H9 (cell line): Measurements from ENCODE around the gene CORT. TPM values are rescaled to one million over a fixed set of nuclear protein-coding genes. Genes with fewer than 3 reads are reported as not detected.

ENCODE experiments used
- DNase-seq: peaks from one replicate; pipeline ENCODE4 v3.0.0-alpha.2; 2017
- H2AFZ ChIP-seq: one replicate; pipeline ENCODE4 v1.6.1; 2013; ENCODE audit warnings: mild to moderate bottlenecking, low read length, control low read depth, moderate library complexity
- H2AK5ac ChIP-seq: 2 replicates; pipeline ENCODE4 v1.6.1; 2013; ENCODE audit warnings: low read length, control low read depth, mixed read lengths; ENCODE audit not compliant: insufficient read length
- H2BK120ac ChIP-seq: one replicate; pipeline ENCODE4 v1.6.1; 2013; ENCODE audit warnings: low read depth, mild to moderate bottlenecking, low read length, control low read depth, inconsistent platforms; ENCODE audit not compliant: poor library complexity, severe bottlenecking
- H2BK12ac ChIP-seq: 2 replicates; pipeline ENCODE4 v1.6.1; 2013; ENCODE audit warnings: low read length, control low read depth, mixed read lengths, low read depth; ENCODE audit not compliant: insufficient read length
- H2BK15ac ChIP-seq: 2 replicates; pipeline ENCODE4 v1.6.1; 2013; ENCODE audit warnings: low read depth, low read length, control low read depth
- H2BK20ac ChIP-seq: one replicate; pipeline ENCODE4 v1.6.1; 2013; ENCODE audit warnings: low read depth, mild to moderate bottlenecking, low read length, control low read depth, inconsistent platforms; ENCODE audit not compliant: poor library complexity, severe bottlenecking
- H2BK5ac ChIP-seq: 2 replicates; pipeline ENCODE4 v1.6.1; 2013; ENCODE audit warnings: low read length, control low read depth, mixed read lengths; ENCODE audit not compliant: insufficient read length
- H3K14ac ChIP-seq: 2 replicates; pipeline ENCODE4 v1.6.1; 2013; ENCODE audit warnings: low read length, control low read depth; ENCODE audit not compliant: insufficient read depth
- H3K18ac ChIP-seq: 2 replicates; pipeline ENCODE4 v1.6.1; 2013; ENCODE audit warnings: low read depth, mild to moderate bottlenecking, mixed read lengths, low read length, control low read depth; ENCODE audit not compliant: insufficient read length
- H3K23ac ChIP-seq: 2 replicates; pipeline ENCODE4 v1.6.1; 2013; ENCODE audit warnings: low read length, control low read depth, mixed read lengths, low read depth; ENCODE audit not compliant: insufficient read length
- H3K23me2 ChIP-seq: 2 replicates; pipeline ENCODE4 v1.6.1; 2013; ENCODE audit warnings: low read depth, mild to moderate bottlenecking, mixed read lengths, low read length, control low read depth; ENCODE audit not compliant: insufficient read length, poor library complexity, severe bottlenecking
- H3K27ac ChIP-seq: 2 replicates; pipeline ENCODE4 v1.5.1; 2013; ENCODE audit warnings: low read length, control low read depth, mixed read lengths, low read depth; ENCODE audit not compliant: insufficient read length
- H3K27me3 ChIP-seq: 2 replicates; pipeline ENCODE4 v1.6.1; 2013; ENCODE audit warnings: low read length, control low read depth, inconsistent platforms; ENCODE audit not compliant: insufficient read depth
- H3K4ac ChIP-seq: 2 replicates; pipeline ENCODE4 v1.6.1; 2013; ENCODE audit warnings: low read depth, mild to moderate bottlenecking, control low read depth, inconsistent platforms, low read length, moderate library complexity
- H3K4me1 ChIP-seq: 2 replicates; pipeline ENCODE4 v1.6.1; 2013; ENCODE audit warnings: low read length, control low read depth, inconsistent platforms; ENCODE audit not compliant: insufficient read depth
- H3K4me2 ChIP-seq: 2 replicates; pipeline ENCODE4 v1.6.1; 2013; ENCODE audit warnings: low read length, control low read depth, mixed read lengths; ENCODE audit not compliant: insufficient read length, insufficient read depth
- H3K56ac ChIP-seq: 2 replicates; pipeline ENCODE4 v1.6.1; 2013; ENCODE audit warnings: low read depth, mild to moderate bottlenecking, mixed read lengths, low read length, control low read depth; ENCODE audit not compliant: insufficient read length
- H3K79me1 ChIP-seq: 2 replicates; pipeline ENCODE4 v1.6.1; 2013; ENCODE audit warnings: low read depth, mild to moderate bottlenecking, moderate library complexity, low read length, control low read depth, inconsistent platforms; ENCODE audit not compliant: insufficient read depth, poor library complexity, severe bottlenecking
- H3K79me2 ChIP-seq: 2 replicates; pipeline ENCODE4 v1.6.1; 2013; ENCODE audit warnings: low read length, control low read depth, inconsistent platforms; ENCODE audit not compliant: insufficient read depth
- H3K9ac ChIP-seq: 2 replicates; pipeline ENCODE4 v1.6.1; 2013; ENCODE audit warnings: low read length, control low read depth, mixed read lengths; ENCODE audit not compliant: insufficient read length; ENCODE audit errors: extremely low read depth
- H3K9me3 ChIP-seq: one replicate; pipeline ENCODE4 v1.6.1; 2013; ENCODE audit warnings: low read depth, low read length, inconsistent platforms; ENCODE audit not compliant: control insufficient read depth
- H3T11ph ChIP-seq: one replicate; pipeline ENCODE4 v1.6.1; 2013; ENCODE audit warnings: mild to moderate bottlenecking, low read length, control low read depth, inconsistent platforms
- H4K20me1 ChIP-seq: one replicate; pipeline ENCODE4 v1.6.1; 2013; ENCODE audit not compliant: control insufficient read depth, insufficient read length, insufficient read depth
- H4K5ac ChIP-seq: 2 replicates; pipeline ENCODE4 v1.6.1; 2013; ENCODE audit warnings: low read depth, mild to moderate bottlenecking, mixed read lengths, low read length, control low read depth; ENCODE audit not compliant: insufficient read length
- H4K8ac ChIP-seq: replicated peaks from 2 replicates; pipeline ENCODE4 v1.6.1; 2013; ENCODE audit warnings: low read length, control low read depth, mixed read lengths, low read depth; ENCODE audit not compliant: insufficient read length
- H4K91ac ChIP-seq: 2 replicates; pipeline ENCODE4 v1.6.1; 2013; ENCODE audit warnings: low read depth, mild to moderate bottlenecking, moderate library complexity, mixed read lengths, low read length, control low read depth; ENCODE audit not compliant: insufficient read length
- H3K27ac Mint-ChIP-seq, 3 experiments: 2 replicates in 2 of 3; 3 replicates in 1 of 3; pipeline ENCODE4 v1.8.0; 2020 to 2021; ENCODE audit warnings: mixed read lengths in 3 of 3, mild to moderate bottlenecking in 1 of 3, moderate library complexity in 1 of 3
- H3K27me3 Mint-ChIP-seq: 2 replicates; pipeline ENCODE4 v1.8.0; 2021; ENCODE audit warnings: low read depth, mild to moderate bottlenecking, moderate library complexity, mixed read lengths
- H3K36me3 Mint-ChIP-seq, 3 experiments: 2 replicates in 2 of 3; 3 replicates in 1 of 3; pipeline ENCODE4 v1.8.0; 2020 to 2021; ENCODE audit warnings: low read depth in 3 of 3, mixed read lengths in 3 of 3; ENCODE audit not compliant: insufficient read depth in 1 of 3
- H3K4me1 Mint-ChIP-seq, 2 experiments: 2 replicates each; pipeline ENCODE4 v1.8.0; 2020; ENCODE audit warnings: mixed read lengths in 2 of 2
- H3K4me3 Mint-ChIP-seq, 2 experiments: 2 replicates in 1 of 2; 3 replicates in 1 of 2; pipeline ENCODE4 v1.8.0; 2020 to 2021; ENCODE audit warnings: mild to moderate bottlenecking in 2 of 2, mixed read lengths in 2 of 2, moderate library complexity in 1 of 2
- H3K9me3 Mint-ChIP-seq, 2 experiments: 2 replicates in 1 of 2; 3 replicates in 1 of 2; pipeline ENCODE4 v1.8.0; 2020; ENCODE audit warnings: mild to moderate bottlenecking in 2 of 2, mixed read lengths in 2 of 2, moderate library complexity in 1 of 2
- CTCF ChIP-seq: fragments of 200-600 bp; sonication (generic); conservative IDR thresholded peaks from 3 replicates; pipeline ENCODE4 v1.8.0; 2021; ENCODE audit warnings: antibody characterized with exemption, mild to moderate bottlenecking
- WGBS: extraction: QIAGEN DNeasy Blood & Tissue Kit; methylation state at CpG from one replicate; pipeline ENCODE4 v1.1.7; 2013; ENCODE audit warnings: missing lambda C conversion rate, low lambda C conversion rate, mixed read lengths; ENCODE audit not compliant: insufficient read length; ENCODE audit errors: extremely low coverage; 5-methylcytosine and 5-hydroxymethylcytosine counted together
- total RNA-seq: library from RNA; stranded (reverse); gene quantifications from 2 replicates; pipeline ENCODE4 v1.2.1, GENCODE V29; 2021

CORT gene
- total RNA-seq, 1 experiment from 2014 or later = not detected

GRCh38 chr1:10429868-10430215 is 20.0 kb upstream of the CORT start:
- H2AFZ ChIP-seq = no peak overlapping the region
- H3K56ac ChIP-seq = no peak overlapping the region
- H3K4me1 Mint-ChIP-seq = peaks cover 19 to 20% of the 10 kb centered on the region in 2 experiments
- no peak overlapping the region for H3K18ac ChIP-seq
- no peaks in the 10 kb centered on the region for H3K79me2 ChIP-seq
- H4K20me1 ChIP-seq = no peaks in the 10 kb centered on the region
- no peak overlapping the region for H3K4ac ChIP-seq
- H2BK20ac ChIP-seq = no peak overlapping the region
- no peaks in the 10 kb centered on the region for H3K79me1 ChIP-seq
- H4K8ac ChIP-seq = no peak overlapping the region
- no peak for TF ChIP-seq CTCF
- H3K36me3 Mint-ChIP-seq = peaks cover 0 to 8% (median 1%) of the 10 kb centered on the region in 3 experiments; a peak in 3 of 7 replicates
- no peak overlapping the region for H3T11ph ChIP-seq
- no peak overlapping the region for H2BK12ac ChIP-seq
- H2BK15ac ChIP-seq = no peak overlapping the region
- peak overlapping the region; percentile 81 for H3K9ac ChIP-seq
- no peaks in the 10 kb centered on the region for H3K27me3 ChIP-seq
- no peak overlapping the region for H2BK5ac ChIP-seq
- 0 out of 7 replicates have a peak overlapping the region, but pooled peaks of 1 of the 3 experiments have one; percentile 40 for H3K27ac Mint-ChIP-seq
- no peak overlapping the region for H3K27ac ChIP-seq
- H3K4me1 ChIP-seq = no peaks in the 10 kb centered on the region; the same call in 1 of the 2 replicates
- H2AK5ac ChIP-seq = no peak overlapping the region
- no peak overlapping the region for H2BK120ac ChIP-seq
- H3K14ac ChIP-seq = no peak overlapping the region
- H3K23ac ChIP-seq = no peak overlapping the region
- H4K5ac ChIP-seq = no peak overlapping the region
- H3K23me2 ChIP-seq = peaks cover 4% of the 10 kb centered on the region
- H3K27me3 Mint-ChIP-seq = no peaks in the 10 kb centered on the region
- no CpG with 5 or more reads among the region's 16 CpGs for WGBS
- no peaks in the 10 kb centered on the region for H3K9me3 Mint-ChIP-seq
- no peak for DNase-seq
- H4K91ac ChIP-seq = no peak overlapping the region
- H3K9me3 ChIP-seq = no peaks in the 10 kb centered on the region
- H3K4me2 ChIP-seq = peak overlapping the region; percentile 81
- peak overlapping the region; percentile 76 to 90 for H3K4me3 Mint-ChIP-seq
